Activated CD4-positive, alpha-beta T cell treated with anti-CD3 and anti-CD28 coated beads, Interleukin-2, amount 10 ng/mL, durations not matched to agents 7 days and 5 days (primary cell): Measurements from ENCODE around the gene GABRB2. TPM values are rescaled to one million over a fixed set of nuclear protein-coding genes. Genes with fewer than 3 reads are reported as not detected.

ENCODE experiments used
- CTCF ChIA-PET: fragments of 350-600 bp; sonication (Branson Sonifier 250); formaldehyde crosslinking; loops from one replicate; lab custom pipeline; 2021; ENCODE audit warnings: antibody characterized with exemption; lab: Charles Lee
- POLR2A ChIA-PET: fragments of 350-600 bp; sonication (Branson Sonifier 250); formaldehyde crosslinking; loops from one replicate; lab custom pipeline; 2021; ENCODE audit warnings: antibody characterized with exemption; lab: Charles Lee
- DNase-seq: peaks from one replicate; pipeline ENCODE4 v3.0.0-alpha.2; 2020
- H3K27ac Mint-ChIP-seq: one replicate; pipeline ENCODE4 v1.8.0; 2021; ENCODE audit warnings: mild to moderate bottlenecking, moderate library complexity, mixed read lengths
- H3K27me3 Mint-ChIP-seq: one replicate; pipeline ENCODE4 v1.8.0; 2021; ENCODE audit warnings: mixed read lengths
- H3K36me3 Mint-ChIP-seq: one replicate; pipeline ENCODE4 v1.8.0; 2021; ENCODE audit warnings: low read depth, mixed read lengths
- H3K4me1 Mint-ChIP-seq: one replicate; pipeline ENCODE4 v1.8.0; 2021; ENCODE audit warnings: mixed read lengths
- H3K4me3 Mint-ChIP-seq: one replicate; pipeline ENCODE4 v1.8.0; 2021; ENCODE audit warnings: mild to moderate bottlenecking, moderate library complexity, mixed read lengths
- H3K9me3 Mint-ChIP-seq: one replicate; pipeline ENCODE4 v1.8.0; 2021; ENCODE audit warnings: mixed read lengths
- total RNA-seq, 2 experiments: library from RNA; stranded (reverse); gene quantifications; one replicate each; pipeline ENCODE4 v1.2.3, GENCODE V29; 2021

Gene GABRB2
- total RNA-seq, 2 experiments from 2014 or later = not detected

GRCh38 chr5:161358446-161358845 lies 188.1 kb downstream of the GABRB2 start:
- no peaks in the 10 kb centered on the region for H3K4me1 Mint-ChIP-seq
- DNase-seq = no peak
- H3K36me3 Mint-ChIP-seq = no peaks in the 10 kb centered on the region
- H3K9me3 Mint-ChIP-seq = no peaks in the 10 kb centered on the region
- CTCF ChIA-PET = interaction anchor here (0.7 kb wide), 1 partner anchor 180 kb away, joined by 4 read pairs; no protein-coding TSS in a partner anchor
- no peak overlapping the region for H3K4me3 Mint-ChIP-seq
- no peak overlapping the region for H3K27ac Mint-ChIP-seq
- POLR2A ChIA-PET = no interaction called here
- H3K27me3 Mint-ChIP-seq = no peaks in the 10 kb centered on the region

- Mint-ChIP-seq H3K4me3 (no peak overlapping the region), H3K36me3 (no peaks in the 10 kb centered on the region), H3K27me3 (no peaks in the 10 kb centered on the region), H3K9me3 (no peaks in the 10 kb centered on the region), H3K4me1 (no peaks in the 10 kb centered on the region), H3K27ac (no peak overlapping the region)
- ChIA-PET POLR2A (no interaction called here), CTCF (no interaction called here)
- DNase-seq = no peak
Measured at GRCh38 chr5:161344234-161344633, 202.3 kb downstream of the GABRB2 start.

DNA sequence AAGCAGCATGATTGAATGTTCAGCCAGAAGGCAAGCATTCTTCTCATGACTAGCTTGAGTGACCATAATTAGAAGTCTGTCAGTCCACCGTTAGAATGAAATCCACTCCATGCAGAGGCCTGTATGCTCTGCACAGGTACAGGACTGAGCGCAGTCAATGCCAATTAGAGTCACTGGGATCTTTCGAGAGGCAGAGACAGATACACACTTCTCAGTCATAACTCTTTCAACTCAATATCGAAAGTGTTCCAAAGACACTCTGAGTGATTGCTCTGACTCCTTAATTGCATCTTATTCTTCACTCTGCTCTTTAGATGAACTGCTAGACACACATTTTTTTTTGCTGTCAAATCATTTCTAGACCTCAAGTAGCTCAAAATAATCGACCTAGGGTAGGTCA lies 203.6 kb downstream of the GABRB2 start:
- H3K36me3 Mint-ChIP-seq = no peaks in the 10 kb centered on the region
- H3K27ac Mint-ChIP-seq = no peak overlapping the region
- POLR2A ChIA-PET = no interaction called here
- CTCF ChIA-PET = no interaction called here
- H3K4me3 Mint-ChIP-seq = no peak overlapping the region
- no peaks in the 10 kb centered on the region for H3K9me3 Mint-ChIP-seq
- DNase-seq = no peak
- no peaks in the 10 kb centered on the region for H3K27me3 Mint-ChIP-seq
- H3K4me1 Mint-ChIP-seq = no peaks in the 10 kb centered on the region

DNA sequence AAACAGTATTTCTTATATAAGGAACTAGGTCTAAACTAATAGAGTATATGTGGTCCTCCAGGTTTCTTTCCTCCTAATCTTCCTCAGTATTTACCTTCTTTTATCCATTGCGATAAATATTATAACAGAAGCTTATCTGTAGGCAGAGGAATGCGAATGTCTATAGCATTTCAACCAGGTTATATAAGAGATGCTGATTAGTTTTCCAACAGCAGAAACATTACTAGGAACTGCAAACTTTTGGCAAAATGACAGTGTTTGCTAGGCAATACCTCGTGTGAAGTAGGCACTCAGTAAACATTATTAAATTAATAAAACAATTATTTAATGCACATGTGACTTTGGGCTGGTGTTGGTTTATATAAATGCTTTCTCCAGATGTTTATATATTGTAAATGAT lies 206.5 kb downstream of the GABRB2 start:
- H3K36me3 Mint-ChIP-seq = no peaks in the 10 kb centered on the region
- CTCF ChIA-PET = no interaction called here

DNA sequence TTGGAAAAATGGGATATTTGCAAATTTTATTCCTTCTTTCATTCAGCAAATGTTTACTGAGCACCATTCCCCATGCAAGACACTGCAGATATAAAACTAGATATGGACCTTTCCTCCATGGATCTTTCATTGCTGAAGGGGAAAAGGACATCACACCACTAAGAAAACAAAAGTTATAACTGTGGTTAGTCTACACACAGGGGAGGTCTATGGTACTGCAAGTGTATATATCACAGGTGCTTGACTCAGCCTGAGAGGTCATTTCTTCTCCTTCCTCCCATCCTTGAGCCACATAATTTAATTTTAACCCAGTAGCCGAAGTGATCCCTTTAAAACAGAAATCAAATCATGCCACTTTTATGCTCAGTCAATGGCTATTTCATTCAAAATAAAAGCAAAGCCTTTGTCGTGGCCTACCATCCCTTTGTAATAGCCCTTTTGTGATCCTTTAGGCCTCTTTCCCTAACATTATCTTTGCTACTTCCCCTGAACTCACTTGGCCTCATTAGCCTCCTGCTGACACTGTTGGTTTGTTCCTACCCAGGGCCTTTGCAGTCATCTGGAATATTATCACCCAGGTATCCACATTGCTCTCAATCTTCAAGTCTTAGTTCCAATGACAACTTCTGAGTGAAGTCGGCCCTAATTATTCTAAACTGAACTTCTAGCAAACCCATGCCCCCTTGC lies 213.2 kb downstream of the GABRB2 start:
- Mint-ChIP-seq H3K27me3 (no peaks in the 10 kb centered on the region), H3K9me3 (no peaks in the 10 kb centered on the region), H3K36me3 (no peaks in the 10 kb centered on the region), H3K4me3 (no peak overlapping the region), H3K4me1 (no peaks in the 10 kb centered on the region), H3K27ac (no peak overlapping the region)
- ChIA-PET CTCF (no interaction called here), POLR2A (no interaction called here)
- no peak for DNase-seq

More for the DNA sequence above, 206.5 kb downstream of the GABRB2 start:
- Mint-ChIP-seq H3K27ac (no peak overlapping the region), H3K4me3 (no peak overlapping the region), H3K9me3 (no peaks in the 10 kb centered on the region), H3K27me3 (no peaks in the 10 kb centered on the region), H3K4me1 (no peaks in the 10 kb centered on the region)
- DNase-seq = no peak
- POLR2A ChIA-PET = no interaction called here

DNA sequence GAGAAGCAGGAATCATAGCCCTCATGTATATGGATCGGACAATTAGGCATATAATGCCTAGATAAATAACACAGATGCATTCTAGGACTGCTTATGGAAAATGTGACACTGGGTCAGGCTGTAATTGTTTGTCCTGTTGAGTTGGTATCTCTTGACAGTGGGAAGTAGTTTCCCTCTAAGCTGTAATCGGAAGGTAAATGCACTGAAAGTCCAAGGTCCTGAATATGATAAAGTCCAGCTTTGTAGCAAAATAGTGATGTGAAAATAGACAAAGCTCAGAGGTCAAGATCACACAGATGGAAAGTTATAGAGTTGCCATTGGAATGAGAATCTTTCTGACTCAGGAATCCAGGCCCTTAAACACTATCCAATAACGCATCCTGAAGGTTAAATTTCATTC lies 214.2 kb downstream of the GABRB2 start:
- Mint-ChIP-seq H3K4me1 (no peaks in the 10 kb centered on the region), H3K4me3 (no peak overlapping the region), H3K36me3 (no peaks in the 10 kb centered on the region), H3K27ac (no peak overlapping the region), H3K9me3 (no peaks in the 10 kb centered on the region), H3K27me3 (no peaks in the 10 kb centered on the region)
- DNase-seq = no peak
- ChIA-PET POLR2A (no interaction called here), CTCF (no interaction called here)

DNA sequence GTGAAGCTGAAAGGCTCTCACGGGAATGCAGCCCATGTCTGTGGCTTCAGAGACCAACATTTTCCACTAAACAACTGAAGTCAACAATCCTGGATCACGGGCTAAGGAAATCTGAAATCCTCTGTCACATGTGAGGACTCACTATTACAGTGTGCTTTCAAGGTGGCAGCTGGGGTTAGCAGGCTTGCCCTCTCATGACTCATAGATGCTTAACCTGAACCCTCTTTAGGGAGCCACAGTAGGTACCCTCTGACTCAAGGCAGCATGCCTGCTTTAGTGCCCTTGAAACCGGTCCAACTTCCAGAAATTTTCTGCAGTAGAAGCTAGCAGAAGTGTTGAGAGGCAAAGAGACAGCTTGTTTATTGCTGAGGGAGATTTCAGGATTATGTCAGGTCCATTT lies 232.5 kb downstream of the GABRB2 start:
- H3K4me3 Mint-ChIP-seq = no peak overlapping the region
- H3K27me3 Mint-ChIP-seq = no peaks in the 10 kb centered on the region
- H3K4me1 Mint-ChIP-seq = no peaks in the 10 kb centered on the region
- H3K36me3 Mint-ChIP-seq = no peaks in the 10 kb centered on the region
- DNase-seq = no peak
- H3K9me3 Mint-ChIP-seq = no peaks in the 10 kb centered on the region
- CTCF ChIA-PET = no interaction called here
- POLR2A ChIA-PET = no interaction called here
- no peak overlapping the region for H3K27ac Mint-ChIP-seq

GRCh38 chr5:161312882-161313281 lies 233.6 kb downstream of the GABRB2 start:
- Mint-ChIP-seq H3K4me1 (no peaks in the 10 kb centered on the region), H3K27ac (no peak overlapping the region), H3K9me3 (no peaks in the 10 kb centered on the region), H3K27me3 (no peaks in the 10 kb centered on the region), H3K4me3 (no peak overlapping the region), H3K36me3 (no peaks in the 10 kb centered on the region)
- POLR2A ChIA-PET = no interaction called here
- DNase-seq = no peak
- CTCF ChIA-PET = interaction anchor here (0.8 kb wide), 1 partner anchor 10 kb away, joined by 3 read pairs; no protein-coding TSS in a partner anchor

DNA sequence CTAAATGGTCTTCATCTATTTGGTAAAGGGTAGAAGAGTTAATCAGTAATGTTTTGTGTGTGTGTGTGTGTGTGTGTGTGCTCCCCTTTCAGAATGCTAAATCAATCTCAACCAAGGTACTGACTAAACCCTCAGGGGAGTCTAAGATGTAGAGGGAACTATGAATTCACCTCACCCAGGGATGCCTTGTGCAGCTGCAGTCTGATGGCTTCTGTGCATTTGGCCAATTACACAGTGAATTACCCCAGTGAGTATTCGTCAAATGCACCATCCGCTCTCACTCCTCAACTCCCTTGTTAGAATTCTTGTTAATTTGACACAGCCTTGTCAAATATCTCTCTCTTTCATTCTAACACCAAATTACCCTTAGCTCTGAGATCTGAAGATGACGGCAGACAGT lies 234.6 kb downstream of the GABRB2 start:
- Mint-ChIP-seq H3K36me3 (no peaks in the 10 kb centered on the region), H3K27me3 (no peaks in the 10 kb centered on the region), H3K4me3 (no peak overlapping the region), H3K27ac (no peak overlapping the region), H3K4me1 (no peaks in the 10 kb centered on the region), H3K9me3 (no peaks in the 10 kb centered on the region)
- CTCF ChIA-PET = no interaction called here
- no peak for DNase-seq
- POLR2A ChIA-PET = no interaction called here

DNA sequence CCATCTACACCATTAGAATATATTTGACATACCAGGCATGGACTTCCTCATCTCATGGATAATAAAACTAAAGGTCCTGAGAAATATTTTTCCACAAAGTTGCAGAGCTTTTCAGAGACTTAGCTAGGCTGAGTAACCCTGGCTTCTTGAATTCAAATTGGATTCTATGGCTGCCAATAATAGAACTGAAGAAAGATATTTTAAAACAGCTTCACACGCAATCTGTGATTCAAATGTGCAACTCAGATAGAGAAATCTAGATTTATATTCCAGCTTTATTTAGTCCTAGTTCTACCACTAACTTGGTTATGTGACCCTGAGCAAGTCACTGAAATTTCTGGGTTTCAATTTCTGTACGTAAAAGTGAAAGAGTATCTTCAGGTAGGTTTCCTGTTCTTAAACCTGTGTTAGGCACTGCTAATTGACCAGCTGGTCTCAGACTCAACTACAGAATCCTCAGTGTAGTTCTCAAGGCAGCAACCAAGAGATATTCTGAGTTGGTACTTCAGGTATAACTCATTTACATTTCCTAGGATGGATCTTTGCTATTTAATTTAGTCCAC lies 235.3 kb downstream of the GABRB2 start:
- ChIA-PET CTCF (no interaction called here), POLR2A (no interaction called here)
- H3K36me3 Mint-ChIP-seq = no peaks in the 10 kb centered on the region
- H3K27me3 Mint-ChIP-seq = no peaks in the 10 kb centered on the region
- H3K27ac Mint-ChIP-seq = no peak overlapping the region
- H3K9me3 Mint-ChIP-seq = peaks cover 2% of the 10 kb centered on the region
- DNase-seq = no peak
- no peaks in the 10 kb centered on the region for H3K4me1 Mint-ChIP-seq
- H3K4me3 Mint-ChIP-seq = no peak overlapping the region

- ChIA-PET POLR2A (no interaction called here), CTCF (no interaction called here)
- H3K9me3 Mint-ChIP-seq = peaks cover 2% of the 10 kb centered on the region
- H3K27me3 Mint-ChIP-seq = no peaks in the 10 kb centered on the region
- H3K27ac Mint-ChIP-seq = no peak overlapping the region
- H3K4me1 Mint-ChIP-seq = no peaks in the 10 kb centered on the region
- no peak for DNase-seq
- H3K4me3 Mint-ChIP-seq = no peak overlapping the region
- no peaks in the 10 kb centered on the region for H3K36me3 Mint-ChIP-seq
Measured at GRCh38 chr5:161306351-161306995, 240.1 kb downstream of the GABRB2 start.

DNA sequence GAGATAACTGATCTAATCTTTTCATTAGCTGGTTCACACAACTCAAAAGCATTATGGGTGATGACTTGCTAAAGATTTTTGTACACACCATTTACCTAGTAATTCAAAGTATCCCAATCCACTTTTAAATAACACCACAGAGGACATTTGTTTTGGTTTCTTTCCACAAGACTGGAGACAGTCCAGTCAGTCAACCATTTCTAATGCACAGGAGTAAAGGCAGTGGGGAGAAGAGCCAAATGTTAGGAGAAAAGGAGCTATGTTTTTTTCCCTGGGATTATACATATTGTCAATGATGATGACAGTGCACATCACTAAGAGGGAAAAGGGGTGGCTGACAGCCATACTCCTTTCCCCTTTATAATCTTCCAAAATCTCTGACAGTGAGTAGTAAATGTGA lies 240.9 kb downstream of the GABRB2 start:
- Mint-ChIP-seq H3K4me1 (no peaks in the 10 kb centered on the region), H3K27ac (no peak overlapping the region), H3K4me3 (no peak overlapping the region), H3K9me3 (peaks cover 2% of the 10 kb centered on the region), H3K36me3 (no peaks in the 10 kb centered on the region), H3K27me3 (no peaks in the 10 kb centered on the region)
- DNase-seq = no peak
- ChIA-PET POLR2A (no interaction called here), CTCF (no interaction called here)

GRCh38 chr5:161302559-161302958 lies 244.0 kb downstream of the GABRB2 start:
- CTCF ChIA-PET = no interaction called here
- no peak overlapping the region for H3K4me3 Mint-ChIP-seq
- POLR2A ChIA-PET = no interaction called here
- no peaks in the 10 kb centered on the region for H3K4me1 Mint-ChIP-seq
- H3K27ac Mint-ChIP-seq = no peak overlapping the region
- no peaks in the 10 kb centered on the region for H3K27me3 Mint-ChIP-seq
- peaks cover 2% of the 10 kb centered on the region for H3K9me3 Mint-ChIP-seq
- DNase-seq = no peak
- no peaks in the 10 kb centered on the region for H3K36me3 Mint-ChIP-seq
